Measurements from ENCODE around the gene RPN2.

RPN2 gene

GRCh38 chr20:37198932-37199660, 20.0 kb downstream of the RPN2 start:
- no peaks in the 10 kb centered on the region for H3K9me3 ChIP-seq (ENCODE audit: control insufficient read depth in 1 of 2, low read length in 2 of 2)
- H3K27ac ChIP-seq (ENCODE audit: low read depth, low read length): no peak overlapping the region
- peaks cover 32 to 56% of the 10 kb centered on the region in 2 donors for H3K36me3 ChIP-seq (ENCODE audit: control insufficient read depth in 1 of 2, insufficient read depth in 2 of 2, low read length in 2 of 2)
- H3K27me3 ChIP-seq (ENCODE audit: control insufficient read depth in 1 of 2, insufficient read depth in 2 of 2, low read length in 2 of 2): no peaks in the 10 kb centered on the region
- no peak overlapping the region for H3K4me3 ChIP-seq (ENCODE audit: low read depth in 1 of 2, low read length in 2 of 2)
- H3K4me1 ChIP-seq (ENCODE audit: control insufficient read depth in 1 of 2, insufficient read depth in 2 of 2, low read length in 2 of 2): no peaks in the 10 kb centered on the region
- H3K9ac ChIP-seq (ENCODE audit: low read depth in 1 of 2, low read length in 2 of 2): no peak overlapping the region

- no peak overlapping the region for H3K4me3 ChIP-seq (ENCODE audit: low read depth in 1 of 2, low read length in 2 of 2)
- no peak overlapping the region for H3K9ac ChIP-seq (ENCODE audit: low read depth in 1 of 2, low read length in 2 of 2)
- H3K27ac ChIP-seq (ENCODE audit: low read depth, low read length): no peak overlapping the region
- H3K27me3 ChIP-seq (ENCODE audit: control insufficient read depth in 1 of 2, insufficient read depth in 2 of 2, low read length in 2 of 2): no peaks in the 10 kb centered on the region
- H3K4me1 ChIP-seq (ENCODE audit: control insufficient read depth in 1 of 2, insufficient read depth in 2 of 2, low read length in 2 of 2): no peaks in the 10 kb centered on the region
- no peaks in the 10 kb centered on the region for H3K9me3 ChIP-seq (ENCODE audit: control insufficient read depth in 1 of 2, low read length in 2 of 2)
- H3K36me3 ChIP-seq (ENCODE audit: control insufficient read depth in 1 of 2, insufficient read depth in 2 of 2, low read length in 2 of 2): peaks cover 44 to 68% of the 10 kb centered on the region in 2 donors
Measured at GRCh38 chr20:37200376-37200775, 21.2 kb downstream of the RPN2 start.

- H3K4me1 ChIP-seq (ENCODE audit: control insufficient read depth in 1 of 2, insufficient read depth in 2 of 2, low read length in 2 of 2): no peaks in the 10 kb centered on the region
- no peak overlapping the region for H3K27ac ChIP-seq (ENCODE audit: low read depth, low read length)
- peaks cover 52 to 74% of the 10 kb centered on the region in 2 donors for H3K36me3 ChIP-seq (ENCODE audit: control insufficient read depth in 1 of 2, insufficient read depth in 2 of 2, low read length in 2 of 2)
- no peaks in the 10 kb centered on the region for H3K9me3 ChIP-seq (ENCODE audit: control insufficient read depth in 1 of 2, low read length in 2 of 2)
- no peaks in the 10 kb centered on the region for H3K27me3 ChIP-seq (ENCODE audit: control insufficient read depth in 1 of 2, insufficient read depth in 2 of 2, low read length in 2 of 2)
- H3K9ac ChIP-seq (ENCODE audit: low read depth in 1 of 2, low read length in 2 of 2): no peak overlapping the region
- H3K4me3 ChIP-seq (ENCODE audit: low read depth in 1 of 2, low read length in 2 of 2): no peak overlapping the region
Measured at GRCh38 chr20:37200926-37201826, 22.0 kb downstream of the RPN2 start.

- Histone ChIP-seq H3K4me3 (ENCODE audit: low read depth in 1 of 2, low read length in 2 of 2) (no peak overlapping the region), H3K27me3 (ENCODE audit: control insufficient read depth in 1 of 2, insufficient read depth in 2 of 2, low read length in 2 of 2) (no peaks in the 10 kb centered on the region), H3K27ac (ENCODE audit: low read depth, low read length) (no peak overlapping the region), H3K9ac (ENCODE audit: low read depth in 1 of 2, low read length in 2 of 2) (no peak overlapping the region), H3K9me3 (ENCODE audit: control insufficient read depth in 1 of 2, low read length in 2 of 2) (no peaks in the 10 kb centered on the region), H3K36me3 (ENCODE audit: control insufficient read depth in 1 of 2, insufficient read depth in 2 of 2, low read length in 2 of 2) (peaks cover 54 to 77% of the 10 kb centered on the region in 2 donors), H3K4me1 (ENCODE audit: control insufficient read depth in 1 of 2, insufficient read depth in 2 of 2, low read length in 2 of 2) (no peaks in the 10 kb centered on the region)
Measured at GRCh38 chr20:37201827-37202162, 22.7 kb downstream of the RPN2 start.

GRCh38 chr20:37202267-37202943, 23.3 kb downstream of the RPN2 start:
- Histone ChIP-seq H3K9me3 (ENCODE audit: control insufficient read depth in 1 of 2, low read length in 2 of 2) (no peaks in the 10 kb centered on the region), H3K4me1 (ENCODE audit: control insufficient read depth in 1 of 2, insufficient read depth in 2 of 2, low read length in 2 of 2) (no peaks in the 10 kb centered on the region), H3K4me3 (ENCODE audit: low read depth in 1 of 2, low read length in 2 of 2) (no peak overlapping the region), H3K36me3 (ENCODE audit: control insufficient read depth in 1 of 2, insufficient read depth in 2 of 2, low read length in 2 of 2) (peaks cover 59 to 77% of the 10 kb centered on the region in 2 donors), H3K9ac (ENCODE audit: low read depth in 1 of 2, low read length in 2 of 2) (no peak overlapping the region), H3K27me3 (ENCODE audit: control insufficient read depth in 1 of 2, insufficient read depth in 2 of 2, low read length in 2 of 2) (no peaks in the 10 kb centered on the region), H3K27ac (ENCODE audit: low read depth, low read length) (no peak overlapping the region)

GRCh38 chr20:37204056-37204455, 24.9 kb downstream of the RPN2 start:
- Histone ChIP-seq H3K4me3 (ENCODE audit: low read depth in 1 of 2, low read length in 2 of 2) (no peak overlapping the region), H3K27ac (ENCODE audit: low read depth, low read length) (no peak overlapping the region), H3K9me3 (ENCODE audit: control insufficient read depth in 1 of 2, low read length in 2 of 2) (no peaks in the 10 kb centered on the region), H3K4me1 (ENCODE audit: control insufficient read depth in 1 of 2, insufficient read depth in 2 of 2, low read length in 2 of 2) (no peaks in the 10 kb centered on the region), H3K27me3 (ENCODE audit: control insufficient read depth in 1 of 2, insufficient read depth in 2 of 2, low read length in 2 of 2) (no peaks in the 10 kb centered on the region), H3K36me3 (ENCODE audit: control insufficient read depth in 1 of 2, insufficient read depth in 2 of 2, low read length in 2 of 2) (peaks cover 60 to 77% of the 10 kb centered on the region in 2 donors), H3K9ac (ENCODE audit: low read depth in 1 of 2, low read length in 2 of 2) (no peak overlapping the region)

GRCh38 chr20:37205130-37205529, 26.0 kb downstream of the RPN2 start:
- H3K4me1 ChIP-seq (ENCODE audit: control insufficient read depth in 1 of 2, insufficient read depth in 2 of 2, low read length in 2 of 2): no peaks in the 10 kb centered on the region
- no peak overlapping the region for H3K9ac ChIP-seq (ENCODE audit: low read depth in 1 of 2, low read length in 2 of 2)
- H3K27me3 ChIP-seq (ENCODE audit: control insufficient read depth in 1 of 2, insufficient read depth in 2 of 2, low read length in 2 of 2): no peaks in the 10 kb centered on the region
- H3K4me3 ChIP-seq (ENCODE audit: low read depth in 1 of 2, low read length in 2 of 2): no peak overlapping the region
- H3K36me3 ChIP-seq (ENCODE audit: control insufficient read depth in 1 of 2, insufficient read depth in 2 of 2, low read length in 2 of 2): peaks cover 56 to 76% of the 10 kb centered on the region in 2 donors
- no peaks in the 10 kb centered on the region for H3K9me3 ChIP-seq (ENCODE audit: control insufficient read depth in 1 of 2, low read length in 2 of 2)
- H3K27ac ChIP-seq (ENCODE audit: low read depth, low read length): no peak overlapping the region

- Histone ChIP-seq H3K27ac (ENCODE audit: low read depth, low read length) (no peak overlapping the region), H3K9me3 (ENCODE audit: control insufficient read depth in 1 of 2, low read length in 2 of 2) (no peaks in the 10 kb centered on the region), H3K9ac (ENCODE audit: low read depth in 1 of 2, low read length in 2 of 2) (no peak overlapping the region), H3K4me1 (ENCODE audit: control insufficient read depth in 1 of 2, insufficient read depth in 2 of 2, low read length in 2 of 2) (no peaks in the 10 kb centered on the region), H3K4me3 (ENCODE audit: low read depth in 1 of 2, low read length in 2 of 2) (no peak overlapping the region), H3K27me3 (ENCODE audit: control insufficient read depth in 1 of 2, insufficient read depth in 2 of 2, low read length in 2 of 2) (no peaks in the 10 kb centered on the region), H3K36me3 (ENCODE audit: control insufficient read depth in 1 of 2, insufficient read depth in 2 of 2, low read length in 2 of 2) (peaks cover 52 to 70% of the 10 kb centered on the region in 2 donors)
Measured at GRCh38 chr20:37205794-37206193, 26.7 kb downstream of the RPN2 start.

- Histone ChIP-seq H3K36me3 (ENCODE audit: control insufficient read depth in 1 of 2, insufficient read depth in 2 of 2, low read length in 2 of 2) (peaks cover 47 to 67% of the 10 kb centered on the region in 2 donors), H3K9ac (ENCODE audit: low read depth in 1 of 2, low read length in 2 of 2) (no peak overlapping the region), H3K9me3 (ENCODE audit: control insufficient read depth in 1 of 2, low read length in 2 of 2) (no peaks in the 10 kb centered on the region), H3K4me1 (ENCODE audit: control insufficient read depth in 1 of 2, insufficient read depth in 2 of 2, low read length in 2 of 2) (no peaks in the 10 kb centered on the region), H3K27me3 (ENCODE audit: control insufficient read depth in 1 of 2, insufficient read depth in 2 of 2, low read length in 2 of 2) (no peaks in the 10 kb centered on the region), H3K4me3 (ENCODE audit: low read depth in 1 of 2, low read length in 2 of 2) (no peak overlapping the region), H3K27ac (ENCODE audit: low read depth, low read length) (no peak overlapping the region)
Measured at GRCh38 chr20:37207171-37207570, 28.0 kb downstream of the RPN2 start.

GRCh38 chr20:37209193-37209592, 30.1 kb downstream of the RPN2 start:
- H3K4me1 ChIP-seq (ENCODE audit: control insufficient read depth in 1 of 2, insufficient read depth in 2 of 2, low read length in 2 of 2): no peaks in the 10 kb centered on the region
- no peak overlapping the region for H3K27ac ChIP-seq (ENCODE audit: low read depth, low read length)
- H3K9ac ChIP-seq (ENCODE audit: low read depth in 1 of 2, low read length in 2 of 2): no peak overlapping the region
- no peak overlapping the region for H3K4me3 ChIP-seq (ENCODE audit: low read depth in 1 of 2, low read length in 2 of 2)
- peaks cover 40 to 76% of the 10 kb centered on the region in 2 donors for H3K36me3 ChIP-seq (ENCODE audit: control insufficient read depth in 1 of 2, insufficient read depth in 2 of 2, low read length in 2 of 2)
- H3K9me3 ChIP-seq (ENCODE audit: control insufficient read depth in 1 of 2, low read length in 2 of 2): no peaks in the 10 kb centered on the region
- no peaks in the 10 kb centered on the region for H3K27me3 ChIP-seq (ENCODE audit: control insufficient read depth in 1 of 2, insufficient read depth in 2 of 2, low read length in 2 of 2)
